Right atrium auricular region (tissue), 2 donors: Measurements from ENCODE around the gene MED27. TPM values are rescaled to one million over a fixed set of nuclear protein-coding genes. Genes with fewer than 3 reads are reported as not detected.
A peak's percentile ranks its signal among the peaks of the same experiment; 100 is the strongest.

Source experiments
- DNase-seq: peaks from one replicate; pipeline ENCODE4 v3.0.0-alpha.2; 2019; ENCODE audit warnings: low spot score
- H3K27ac ChIP-seq, 2 donors: fragments of 200-600 bp; sonication (generic); 1 replicate in 1 of 2; 2 replicates in 1 of 2; pipeline ENCODE4 v1.5.1; 2016 to 2019
- H3K27me3 ChIP-seq, 2 donors: fragments of 200-600 bp; sonication (generic); one replicate each; pipeline versions ENCODE4 v1.5.1 to v1.6.0; 2017 to 2019
- H3K36me3 ChIP-seq: fragments of 200-600 bp; sonication (generic); one replicate; pipeline ENCODE4 v1.5.1; 2016
- H3K4me1 ChIP-seq, 2 donors: fragments of 200-600 bp; sonication (generic); one replicate each; pipeline versions ENCODE4 v1.5.1 to v1.6.0; 2017 to 2019
- H3K4me3 ChIP-seq, 2 donors: fragments of 200-600 bp; sonication (generic); 1 replicate in 1 of 2; 2 replicates in 1 of 2; pipeline ENCODE4 v1.5.1; 2017 to 2019; ENCODE audit warnings: mild to moderate bottlenecking in 1 of 2, moderate library complexity in 1 of 2
- H3K9me3 ChIP-seq, 2 donors: fragments of 200-600 bp; sonication (generic); one replicate each; pipeline ENCODE4 v1.5.1; 2019
- CTCF ChIP-seq, 2 donors: fragments of 200-600 bp; sonication (generic); IDR thresholded peaks; one replicate each; pipeline ENCODE4 v1.5.1; 2019; ENCODE audit warnings: antibody characterized with exemption in 2 of 2
- total RNA-seq, 2 donors: library from RNA; depleted of rRNA; stranded (reverse); fragments of >200 nt; gene quantifications; one replicate each; pipeline ENCODE4 v1.1.0, GENCODE V29; 2016

MED27 gene
- total RNA-seq, 2 donors from 2014 or later = 12.5 to 15.3 TPM

GRCh38 chr9:131963072-131964030, 116.3 kb downstream of the MED27 start:
- Histone ChIP-seq H3K4me3 (no peak overlapping the region), H3K4me1 (no peaks in the 10 kb centered on the region), H3K27ac (no peak overlapping the region), H3K36me3 (no peaks in the 10 kb centered on the region), H3K27me3 (no peaks in the 10 kb centered on the region), H3K9me3 (no peaks in the 10 kb centered on the region)
- TF ChIP-seq CTCF (IDR thresholded peaks at IDR 0.05) = no peak
- DNase-seq = no peak

GRCh38 chr9:131961496-131961880, 118.2 kb downstream of the MED27 start:
- Histone ChIP-seq H3K27me3 (no peaks in the 10 kb centered on the region), H3K36me3 (no peaks in the 10 kb centered on the region), H3K27ac (no peak overlapping the region), H3K9me3 (no peaks in the 10 kb centered on the region), H3K4me1 (no peaks in the 10 kb centered on the region), H3K4me3 (no peak overlapping the region)
- TF ChIP-seq CTCF (IDR thresholded peaks at IDR 0.05) = no peak
- no peak for DNase-seq

- DNase-seq = no peak
- no peaks in the 10 kb centered on the region for H3K27me3 ChIP-seq
- no peak for TF ChIP-seq CTCF (IDR thresholded peaks at IDR 0.05)
- no peaks in the 10 kb centered on the region for H3K36me3 ChIP-seq
- no peak overlapping the region for H3K4me3 ChIP-seq
- peak overlapping the region in 1 of 2 donors; percentile 35 for H3K27ac ChIP-seq
- H3K4me1 ChIP-seq = no peaks in the 10 kb centered on the region
- H3K9me3 ChIP-seq = no peaks in the 10 kb centered on the region
These were observed 118.7 kb downstream of the MED27 start for GRCh38 chr9:131960851-131961495.

DNA sequence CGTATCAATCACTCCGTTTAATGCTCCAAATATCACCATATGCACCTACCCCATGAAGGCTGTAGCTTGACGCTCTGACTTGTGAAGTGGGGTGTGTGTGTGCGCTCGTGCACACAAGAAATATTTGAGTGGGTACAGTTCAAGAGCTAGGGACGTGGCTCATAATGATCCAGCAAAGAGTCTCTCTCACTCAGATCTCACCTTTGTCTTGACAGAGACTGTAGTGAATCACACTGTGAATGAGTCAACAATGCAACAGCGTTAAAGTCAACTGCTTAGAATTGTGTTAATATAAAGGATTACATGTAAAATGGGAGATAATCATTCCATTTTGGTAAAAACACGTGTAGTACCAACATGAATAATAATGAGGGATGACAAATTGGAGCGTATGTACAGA, 119.4 kb downstream of the MED27 start:
- H3K4me3 ChIP-seq = no peak overlapping the region
- TF ChIP-seq CTCF (IDR thresholded peaks at IDR 0.05) = no peak
- H3K27me3 ChIP-seq = no peaks in the 10 kb centered on the region
- no peaks in the 10 kb centered on the region for H3K4me1 ChIP-seq
- no peaks in the 10 kb centered on the region for H3K36me3 ChIP-seq
- H3K9me3 ChIP-seq = no peaks in the 10 kb centered on the region
- DNase-seq = no peak
- H3K27ac ChIP-seq = peak overlapping the region in 1 of 2 donors; percentile 43

GRCh38 chr9:131959887-131960286, 119.8 kb downstream of the MED27 start:
- H3K4me1 ChIP-seq = no peaks in the 10 kb centered on the region
- no peaks in the 10 kb centered on the region for H3K9me3 ChIP-seq
- no peaks in the 10 kb centered on the region for H3K36me3 ChIP-seq
- DNase-seq = no peak
- no peak overlapping the region for H3K4me3 ChIP-seq
- peak overlapping the region in 1 of 2 donors; percentile 43 for H3K27ac ChIP-seq
- TF ChIP-seq CTCF (IDR thresholded peaks at IDR 0.05) = no peak
- no peaks in the 10 kb centered on the region for H3K27me3 ChIP-seq
